T follicular helper cell (primary cell): Measurements from ENCODE around the gene PMM1.

Source experiments
- DNase-seq: peaks from one replicate; pipeline ENCODE4 v3.0.0-alpha.2; 2020; ENCODE audit warnings: low read depth

PMM1 gene

DNA sequence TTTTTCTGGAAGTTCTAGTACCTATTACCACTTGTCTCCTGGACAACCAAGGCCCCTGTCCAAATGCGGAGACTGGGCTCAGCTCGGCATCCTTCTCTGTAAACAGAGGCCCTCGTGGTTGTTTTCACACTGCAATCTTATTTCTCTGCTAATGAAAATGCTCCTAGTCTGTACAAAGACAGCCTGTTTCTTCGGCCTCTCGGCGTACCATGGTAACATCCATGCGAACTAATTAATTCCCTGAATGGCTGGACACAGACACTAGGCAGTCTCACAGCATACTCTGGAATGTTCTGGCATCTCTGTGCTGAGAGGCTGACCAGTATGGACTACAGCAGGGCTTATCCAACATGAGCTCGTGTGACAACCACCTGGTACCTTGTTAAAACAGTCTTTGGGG is 51.1 kb downstream of the PMM1 start:
- no peak for DNase-seq

DNA sequence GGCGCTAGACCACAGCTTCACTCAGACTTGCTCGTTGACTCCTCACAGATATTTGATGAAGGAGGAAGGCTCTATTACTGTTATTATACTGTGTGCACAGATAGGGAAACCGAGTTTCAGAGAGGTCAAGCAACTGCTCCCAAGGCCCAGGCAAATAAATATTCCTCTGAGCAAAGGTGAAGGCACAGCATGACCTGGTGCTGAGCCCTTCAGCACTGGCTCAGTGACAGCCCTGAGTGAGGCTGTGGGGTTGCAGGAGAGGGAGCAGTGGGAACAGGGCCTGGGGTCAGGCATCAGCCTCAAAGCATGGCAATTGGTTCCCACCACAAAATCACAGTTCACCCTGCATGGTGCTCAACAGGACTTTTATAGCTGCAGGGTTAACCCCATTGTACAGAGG is 52.4 kb downstream of the PMM1 start:
- no peak for DNase-seq

DNA sequence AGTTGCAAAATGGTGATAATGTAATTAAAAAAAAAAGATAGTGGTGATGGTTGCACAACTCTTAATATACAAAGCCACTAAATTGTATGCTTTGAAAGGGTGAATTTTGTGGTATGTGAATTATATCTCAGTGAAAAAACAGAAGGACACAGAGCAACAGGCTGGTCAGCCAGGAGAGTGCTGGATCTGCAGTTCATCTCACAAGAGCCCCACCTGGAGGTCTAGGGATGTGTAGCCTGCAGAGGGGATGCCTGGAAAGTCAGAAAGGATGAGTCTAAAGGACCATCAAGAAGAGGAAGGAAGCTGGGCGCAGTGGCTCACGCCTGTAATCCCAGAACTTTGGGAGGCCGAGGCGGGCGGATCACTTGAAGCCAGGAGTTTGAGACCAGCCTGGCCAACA is 54.4 kb downstream of the PMM1 start:
- DNase-seq: no peak

DNA sequence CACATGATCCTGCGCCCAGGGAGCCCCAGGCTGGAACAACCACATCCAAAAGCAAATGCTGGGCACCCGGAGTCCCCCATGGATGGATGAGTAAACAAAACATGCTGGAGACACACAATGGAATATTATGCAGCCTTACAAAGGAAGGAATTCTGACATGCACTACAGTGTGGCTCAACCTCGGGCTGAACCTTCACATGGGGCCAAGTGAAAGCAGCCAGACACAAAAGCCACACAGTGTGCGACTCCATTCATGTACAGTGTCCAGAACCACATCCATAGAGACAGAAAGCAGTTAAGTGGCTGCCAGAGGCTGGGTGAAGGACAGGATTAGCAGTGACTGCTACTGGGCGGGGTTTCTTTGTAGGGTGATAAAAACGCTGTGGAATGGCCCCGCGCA is 55.4 kb downstream of the PMM1 start:
- no peak for DNase-seq

DNA sequence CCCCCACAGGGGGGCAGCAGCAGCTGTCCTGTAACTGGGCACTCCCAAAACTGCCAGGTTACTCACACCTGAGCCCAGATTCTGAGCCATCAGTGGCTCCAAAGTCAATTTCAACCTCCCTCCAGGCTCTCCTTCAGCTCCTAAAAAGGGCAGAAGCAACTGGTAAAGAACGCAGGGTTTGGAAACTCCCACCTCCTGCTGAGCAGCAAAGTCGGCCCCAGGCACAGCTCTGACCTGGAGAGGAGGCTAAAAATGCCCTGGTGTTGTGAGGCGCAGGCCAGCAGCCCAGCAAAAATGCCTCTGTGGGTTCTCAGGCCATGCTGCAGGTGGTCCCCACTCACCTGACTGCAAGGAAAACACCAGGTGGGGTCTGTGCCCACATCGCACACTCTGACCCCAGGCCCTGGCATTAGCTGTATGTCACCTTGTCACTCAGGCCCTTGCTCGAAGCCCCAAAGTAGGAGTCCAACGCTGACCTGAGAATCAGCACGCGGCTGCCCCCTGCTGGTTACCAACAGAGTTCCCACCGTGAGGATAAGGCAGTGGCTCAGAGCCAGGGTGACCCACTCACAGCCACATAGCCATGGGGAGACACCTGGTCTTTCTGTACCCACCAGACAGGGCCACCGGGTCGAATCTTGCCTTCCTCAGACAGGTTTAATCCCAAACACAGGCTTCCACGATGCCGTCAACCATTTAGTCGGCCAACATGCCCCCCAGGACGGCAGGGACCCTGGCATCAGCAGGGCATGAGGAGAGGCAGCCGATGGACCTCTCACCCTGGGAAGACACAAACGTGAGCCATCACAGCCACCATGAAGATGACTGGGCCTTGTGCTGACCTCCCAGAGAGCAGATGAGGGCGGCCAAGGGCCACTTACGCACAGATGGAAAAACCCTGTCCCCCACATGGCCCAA is 56.5 kb downstream of the PMM1 start:
- peak; percentile 48 for DNase-seq

DNA sequence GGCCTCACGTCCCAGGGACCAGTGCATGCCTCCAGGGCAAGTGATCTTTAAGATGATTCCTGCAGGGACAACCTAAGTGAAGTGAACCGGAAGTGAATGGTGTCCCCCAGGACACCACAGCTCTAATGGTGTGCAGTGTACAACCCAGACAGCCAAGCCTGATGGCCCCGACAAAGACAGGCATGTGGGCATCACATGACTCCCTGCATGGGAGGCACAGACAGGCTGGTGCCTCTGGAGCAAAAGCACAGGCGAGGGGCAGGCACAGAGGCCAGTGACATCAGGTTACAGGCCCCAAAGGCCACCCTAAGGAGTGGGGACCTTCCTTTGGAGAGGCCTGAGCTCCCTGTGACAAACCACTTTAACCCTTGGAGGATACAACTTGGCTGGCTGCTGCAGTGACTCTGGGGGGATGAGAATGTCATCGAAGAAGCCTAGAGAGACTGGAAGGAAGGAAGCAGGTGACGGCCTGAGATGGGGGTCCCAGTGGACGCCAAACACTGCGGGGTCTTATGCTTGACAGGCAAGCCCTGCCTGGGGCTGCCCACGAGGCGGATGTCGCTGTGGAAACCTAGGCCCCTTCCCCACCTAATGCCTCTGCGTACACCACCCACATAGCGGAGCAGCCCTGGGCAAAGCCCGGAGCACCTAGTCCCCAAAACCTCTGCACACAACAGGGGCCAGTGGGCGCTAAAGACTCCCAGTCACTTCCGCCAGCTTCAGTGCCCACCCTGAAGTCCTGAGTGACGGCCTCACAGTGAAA is 57.7 kb downstream of the PMM1 start:
- DNase-seq: no peak

DNA sequence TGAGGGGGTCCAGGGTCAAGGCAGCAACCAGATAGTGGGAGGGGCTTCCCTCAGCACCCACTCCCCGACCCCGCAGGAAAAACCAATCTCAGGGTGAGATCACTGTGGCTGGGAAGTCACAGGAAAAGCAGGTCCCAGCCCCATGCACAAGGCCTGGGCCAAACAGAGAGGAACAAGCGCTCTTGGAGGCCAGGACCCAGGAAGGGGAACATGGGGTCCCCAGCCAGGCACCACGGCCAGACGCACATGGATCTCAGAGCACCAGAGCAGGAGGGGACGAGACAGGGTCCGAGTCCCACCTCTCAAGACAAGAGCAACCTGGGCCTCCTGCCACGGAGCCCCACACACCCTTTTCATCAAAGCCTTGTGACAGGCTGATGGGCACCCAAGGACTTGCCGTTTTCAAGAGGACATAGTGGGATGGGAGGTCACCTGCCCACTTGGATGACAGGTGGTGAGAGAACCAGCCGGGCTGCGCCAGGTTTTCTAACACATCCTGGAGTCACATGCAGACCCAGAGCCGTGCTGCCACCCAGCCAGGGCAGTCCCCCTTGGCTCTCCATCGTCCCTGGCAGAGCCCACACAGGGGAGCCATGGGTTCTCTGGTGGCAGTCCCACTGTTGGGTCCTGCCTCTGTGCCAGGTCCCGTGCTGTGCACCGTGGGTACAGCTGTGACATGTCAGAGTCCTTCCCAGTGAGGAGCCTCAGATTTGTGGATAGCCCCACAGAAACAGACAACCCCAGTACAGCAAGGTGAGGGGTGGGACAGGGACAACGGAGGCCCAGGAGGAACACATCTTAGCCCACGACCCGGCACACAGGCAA is 58.5 kb downstream of the PMM1 start:
- no peak for DNase-seq

DNA sequence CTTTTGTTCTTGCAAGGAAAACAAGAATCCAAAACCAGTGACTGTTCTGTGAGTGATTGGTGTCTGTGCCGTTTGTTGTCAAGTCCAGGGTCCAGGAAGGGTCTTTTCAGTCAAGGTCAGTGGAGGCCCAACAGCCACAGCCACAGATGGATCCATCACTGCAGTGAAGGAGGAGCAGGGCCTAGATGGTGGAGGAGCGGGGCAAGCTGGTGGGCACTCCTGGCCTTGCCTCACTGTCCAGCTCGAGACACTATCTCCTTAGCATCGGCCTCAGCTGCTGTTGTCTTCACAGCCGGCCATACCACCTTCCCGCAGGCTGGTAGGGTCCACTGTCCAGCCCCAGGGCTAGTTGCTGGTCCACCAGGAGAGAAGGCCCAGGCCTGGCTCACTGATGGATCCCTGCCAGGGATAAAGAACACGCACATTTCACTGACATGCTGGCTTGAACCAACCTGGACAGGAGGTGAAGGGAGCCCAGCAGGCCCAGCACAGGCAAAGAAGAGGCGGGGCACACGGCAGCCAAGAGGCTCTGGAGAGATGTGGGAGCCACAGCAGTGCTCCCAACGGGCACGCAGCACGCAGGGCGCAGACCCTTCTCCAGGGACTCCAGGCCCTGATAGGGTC is 60.6 kb downstream of the PMM1 start:
- DNase-seq: no peak

DNA sequence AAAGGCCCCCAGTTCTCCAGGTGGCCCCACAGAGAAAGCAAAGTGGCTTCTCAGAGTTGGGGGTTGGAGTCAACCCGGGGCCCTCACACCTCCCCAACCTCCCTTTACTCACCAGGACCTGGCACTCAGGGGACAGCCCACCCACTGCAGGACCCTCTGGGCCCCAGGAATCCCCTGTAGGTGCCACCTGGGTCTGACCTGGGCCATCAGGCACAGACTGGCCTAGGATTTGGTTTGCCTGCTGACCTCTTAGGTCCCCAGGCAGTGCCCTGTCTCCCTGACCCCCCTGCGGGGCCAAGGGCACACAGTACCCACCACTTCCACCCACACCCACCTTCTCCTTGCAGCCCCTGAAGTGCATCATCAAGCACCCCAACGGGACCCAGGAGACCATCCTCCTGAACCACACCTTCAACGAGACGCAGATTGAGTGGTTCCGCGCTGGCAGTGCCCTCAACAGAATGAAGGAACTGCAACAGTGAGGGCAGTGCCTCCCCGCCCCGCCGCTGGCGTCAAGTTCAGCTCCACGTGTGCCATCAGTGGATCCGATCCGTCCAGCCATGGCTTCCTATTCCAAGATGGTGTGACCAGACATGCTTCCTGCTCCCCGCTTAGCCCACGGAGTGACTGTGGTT is 61.4 kb downstream of the PMM1 start:
- DNase-seq: no peak
